ENCODE results near the gene PPTC7.
A peak's percentile ranks its signal among the peaks of the same experiment; 100 is the strongest.
"Not testable (repeated sequence)": the region's sequence is repeated elsewhere in the genome, so short reads cannot be mapped to it uniquely, and the experiment has no call there.

PPTC7 gene

DNA sequence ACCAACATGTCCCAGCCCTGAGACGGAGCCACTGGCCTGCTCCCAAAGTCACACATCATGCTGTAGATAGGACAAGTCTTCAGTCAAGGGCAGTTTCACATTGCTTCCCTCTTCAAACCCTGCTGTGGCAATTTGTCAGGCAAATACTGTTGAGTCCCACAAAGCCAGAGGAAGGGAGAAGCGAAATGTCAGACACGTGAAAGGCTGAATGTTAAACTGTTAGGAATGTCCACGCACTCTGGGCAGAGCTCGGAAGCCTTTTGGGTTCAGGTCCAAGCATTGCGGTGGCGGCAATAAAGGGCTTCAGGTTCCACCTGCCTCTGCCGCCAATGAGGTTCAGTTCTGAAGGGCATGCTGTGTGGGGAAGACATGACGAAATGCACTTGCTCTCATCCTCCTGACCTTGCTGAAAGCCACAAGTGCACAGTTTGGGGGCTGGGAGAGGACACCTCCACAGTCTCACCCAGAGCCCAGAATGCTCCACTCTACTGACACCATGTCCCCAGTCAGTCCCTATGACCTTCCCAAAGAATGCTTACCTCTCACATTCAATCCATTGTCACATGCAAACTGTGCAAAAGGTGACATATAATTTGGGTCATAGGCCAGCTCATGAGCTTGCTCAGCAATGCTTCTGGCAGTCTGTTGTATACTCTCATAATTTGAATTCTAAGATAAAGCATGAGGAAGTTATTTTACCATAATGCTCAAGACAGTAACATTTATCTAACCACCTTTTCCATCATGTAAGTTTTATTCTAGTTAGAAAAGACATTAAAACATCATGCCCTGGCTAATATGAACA, 45.3 kb downstream of the PPTC7 start:
- DNase-seq: peak in 1 of 56 donors; percentile 4

GRCh38 chr12:110536834-110537604, 46.1 kb downstream of the PPTC7 start:
- DNase-seq: no peak

DNA sequence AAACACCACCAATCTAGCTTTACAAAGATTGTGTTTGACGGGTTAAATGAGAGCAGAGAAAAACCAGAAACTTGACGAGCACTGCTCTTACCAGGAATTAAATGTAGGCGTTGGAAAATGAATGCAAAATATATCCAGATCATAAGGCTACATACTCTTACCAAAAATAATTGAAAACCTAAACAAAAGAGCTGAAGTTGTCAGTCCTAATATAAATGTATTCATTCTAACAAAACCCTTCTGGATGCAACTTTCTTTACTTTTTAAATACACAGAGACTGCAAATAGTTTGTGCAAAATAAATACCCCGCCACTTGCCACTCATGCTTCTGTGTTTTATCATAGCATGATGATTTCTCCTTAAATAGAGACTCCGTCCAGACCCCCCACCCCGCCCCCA, 48.3 kb downstream of the PPTC7 start:
- DNase-seq: no peak

GRCh38 chr12:110533607-110534006, 49.5 kb downstream of the PPTC7 start:
- no peak for DNase-seq

DNA sequence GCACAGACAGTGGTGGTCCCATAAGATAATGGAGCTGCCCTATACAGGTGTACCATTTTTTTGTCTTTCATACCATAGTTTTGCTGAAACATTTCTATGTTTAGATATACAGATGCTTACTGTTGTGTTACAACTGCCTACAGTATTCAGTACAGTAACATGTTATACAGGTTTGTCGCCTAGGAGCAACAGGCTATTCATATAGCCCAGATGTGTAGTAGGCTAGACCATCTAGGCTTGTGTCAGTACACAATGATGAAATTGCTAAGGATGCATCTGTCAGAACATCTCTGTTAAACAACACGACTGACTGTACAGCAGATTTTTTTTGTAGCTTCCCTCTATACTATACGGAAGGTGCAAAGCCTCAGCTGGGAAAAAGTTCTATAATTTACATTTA, 50.5 kb downstream of the PPTC7 start:
- DNase-seq: no peak

GRCh38 chr12:110531741-110532333, 51.3 kb downstream of the PPTC7 start:
- no peak for DNase-seq

- no peak for DNase-seq
Measured at GRCh38 chr12:110530511-110530910, 52.6 kb downstream of the PPTC7 start.

DNA sequence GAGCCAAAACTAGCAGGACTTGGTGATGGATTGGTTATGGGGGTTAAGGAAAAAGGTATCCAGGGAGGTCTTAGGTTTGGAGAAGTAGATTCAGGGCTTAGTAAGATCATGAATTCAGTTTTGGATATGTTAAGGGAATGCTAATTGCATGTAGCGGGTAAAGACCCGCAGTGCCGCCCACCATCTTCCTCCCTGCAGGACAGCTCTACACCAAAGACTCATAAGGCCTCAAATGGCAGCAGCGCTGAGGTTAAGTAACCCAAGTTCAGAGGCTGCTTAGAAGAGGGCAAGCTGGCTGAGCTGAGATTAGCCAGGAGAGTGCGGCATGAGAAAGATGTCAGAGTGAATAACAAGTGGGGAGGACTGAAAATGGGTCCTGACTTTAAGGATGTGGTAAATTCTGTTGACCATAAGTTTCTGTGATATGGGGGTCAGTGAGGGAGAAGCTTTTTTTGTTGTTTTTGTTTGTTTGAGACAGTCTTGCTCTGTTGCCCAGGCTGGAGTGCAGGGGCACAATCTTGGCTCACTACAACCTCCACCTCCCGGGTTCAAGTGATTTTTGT, 54.8 kb downstream of the PPTC7 start:
- DNase-seq: no peak

GRCh38 chr12:110520876-110521712, 62.0 kb downstream of the PPTC7 start:
- not testable (repeated sequence) for DNase-seq

DNA sequence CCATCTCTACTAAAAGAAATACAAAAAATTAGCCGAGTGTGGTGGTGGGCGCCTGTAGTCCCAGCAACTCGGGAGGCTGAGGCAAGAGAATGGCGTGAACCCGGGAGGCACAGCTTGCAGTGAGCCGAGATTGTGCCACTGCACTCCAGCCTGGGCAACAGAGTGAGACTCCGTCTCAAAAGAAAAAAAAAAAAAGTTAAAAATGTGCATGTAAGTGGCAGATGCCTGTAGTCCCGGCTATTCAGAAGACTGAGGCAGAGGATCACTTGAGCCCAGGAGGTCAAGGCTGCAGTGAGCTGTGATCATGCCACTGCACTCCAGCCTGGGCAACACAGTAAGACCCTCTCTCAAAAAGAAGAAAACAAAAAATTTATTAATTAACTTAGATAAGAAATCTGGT, 65.1 kb downstream of the PPTC7 start:
- DNase-seq: not testable (repeated sequence)

DNA sequence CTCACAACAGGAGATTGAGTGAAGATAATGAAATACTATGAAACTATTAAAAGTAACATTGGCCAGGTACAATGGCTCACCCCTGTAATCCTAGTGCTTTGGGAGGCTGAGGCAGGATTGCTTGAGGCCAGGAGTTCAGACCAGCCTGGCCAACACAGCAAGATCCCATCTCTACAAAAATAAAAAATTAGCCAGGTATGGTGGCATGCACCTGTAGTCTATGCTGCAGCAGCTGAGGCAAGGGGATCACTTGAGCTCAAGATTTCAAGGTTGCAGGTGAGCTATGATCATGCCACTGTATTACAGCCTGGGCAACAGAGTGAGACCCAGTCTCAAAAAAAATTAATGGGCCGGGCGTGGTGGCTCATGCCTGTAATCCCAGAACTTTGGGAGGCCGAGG, 66.1 kb downstream of the PPTC7 start:
- no peak for DNase-seq

- no peak for DNase-seq
Measured at GRCh38 chr12:110514363-110514762, 68.8 kb downstream of the PPTC7 start.

DNA sequence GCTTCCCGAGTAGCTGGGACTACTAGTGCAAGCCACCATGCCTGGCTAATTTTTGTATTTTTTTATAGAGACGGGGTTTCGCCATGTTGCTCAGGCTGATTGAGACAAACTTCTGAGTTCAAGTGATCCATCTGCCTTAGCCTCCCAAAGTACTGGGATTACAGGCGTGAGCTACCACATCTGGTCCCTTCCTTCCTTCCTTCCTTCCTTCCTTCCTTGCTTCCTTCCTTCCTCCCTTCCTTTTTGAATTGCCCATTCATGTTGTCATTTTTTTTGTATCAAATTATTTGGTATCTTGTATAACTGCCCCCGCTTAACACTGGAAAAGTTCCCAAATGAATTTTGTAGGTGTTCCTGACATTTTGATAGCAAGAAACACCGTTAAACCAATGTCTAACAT, 69.3 kb downstream of the PPTC7 start:
- no peak for DNase-seq

DNA sequence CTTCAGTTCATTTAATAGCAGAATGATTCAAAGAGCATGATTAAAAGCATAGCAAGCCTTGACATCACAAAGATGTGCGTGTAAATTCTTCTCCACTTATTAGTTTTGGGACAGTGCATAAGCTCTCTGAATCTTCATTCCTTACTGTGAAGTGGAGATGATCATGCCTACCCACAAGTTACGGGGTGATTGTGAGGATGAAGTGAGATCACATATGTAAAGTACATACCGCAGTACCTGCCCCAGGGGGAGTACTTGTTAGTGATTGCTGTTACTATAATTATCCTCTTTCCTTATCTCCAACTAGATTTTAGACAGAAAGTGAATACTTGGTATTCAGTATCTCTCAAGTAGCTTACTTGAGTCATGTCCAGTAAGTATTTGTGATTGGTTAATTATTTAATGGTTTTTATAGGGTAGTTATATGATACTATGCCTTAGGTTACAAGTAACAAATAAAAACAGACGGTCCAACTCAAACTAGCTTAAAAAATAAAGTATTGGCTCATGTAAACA, 75.0 kb downstream of the PPTC7 start:
- no peak for DNase-seq

DNA sequence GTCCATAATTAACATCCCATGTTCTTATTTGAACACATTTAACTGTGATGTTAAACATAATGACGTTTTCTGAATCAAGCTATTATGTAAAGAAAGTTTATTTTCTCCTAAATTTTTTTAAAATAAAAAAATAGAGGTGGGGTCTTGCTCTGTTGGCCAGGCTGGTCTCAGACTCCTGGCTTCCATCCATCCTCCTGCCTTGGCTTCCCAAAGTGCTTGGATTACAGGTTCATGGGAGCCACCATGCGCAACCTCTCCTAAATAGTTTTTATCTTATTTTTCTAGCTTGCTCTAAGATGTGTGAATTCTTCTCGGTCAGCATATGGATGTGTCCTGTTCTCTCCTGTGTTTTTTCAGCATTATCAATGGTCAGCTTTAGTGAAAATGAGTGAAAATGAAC, 77.8 kb downstream of the PPTC7 start:
- DNase-seq: no peak

- no peak for DNase-seq
Measured at GRCh38 chr12:110503432-110503831, 79.7 kb downstream of the PPTC7 start.

GRCh38 chr12:110501752-110502738, 81.1 kb downstream of the PPTC7 start, which contains the start of the genes RAD9B and VPS29:
TSS of gene RAD9B (plus strand) at chr12:110502331. CDS start at chr12:110502338, 7 bp downstream.
TSS of gene VPS29 (minus strand) at chr12:110502111. CDS start at chr12:110502051, 60 bp downstream.
- peak; percentile 78 to 98 (median 95) for DNase-seq

DNA sequence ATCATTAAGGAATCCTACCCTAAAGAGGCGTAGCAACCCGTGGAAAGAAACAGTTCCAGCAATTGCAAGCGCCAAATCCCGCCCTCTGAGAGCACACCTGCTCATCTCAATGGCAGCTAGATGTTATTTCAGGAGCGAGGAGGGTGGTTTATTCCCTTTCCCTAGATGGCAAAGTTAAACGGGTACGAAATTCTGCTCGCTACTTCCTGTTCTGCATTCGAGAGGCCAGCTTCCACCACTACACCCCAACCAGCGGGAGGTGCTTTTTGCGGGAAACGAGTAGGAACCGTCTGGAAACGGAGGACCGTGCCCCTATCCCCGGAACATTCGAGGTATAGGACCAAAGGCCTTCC, 81.7 kb downstream of the PPTC7 start:
- peak in 21 of 56 donors; percentile 3 to 71 (median 42) for DNase-seq

GRCh38 chr12:110498984-110499706, 84.0 kb downstream of the PPTC7 start:
- DNase-seq: no peak

All from nucleus accumbens (tissue), 56 donors.